ENCODE data around the gene SLC35F1.

SLC35F1 gene

DNA sequence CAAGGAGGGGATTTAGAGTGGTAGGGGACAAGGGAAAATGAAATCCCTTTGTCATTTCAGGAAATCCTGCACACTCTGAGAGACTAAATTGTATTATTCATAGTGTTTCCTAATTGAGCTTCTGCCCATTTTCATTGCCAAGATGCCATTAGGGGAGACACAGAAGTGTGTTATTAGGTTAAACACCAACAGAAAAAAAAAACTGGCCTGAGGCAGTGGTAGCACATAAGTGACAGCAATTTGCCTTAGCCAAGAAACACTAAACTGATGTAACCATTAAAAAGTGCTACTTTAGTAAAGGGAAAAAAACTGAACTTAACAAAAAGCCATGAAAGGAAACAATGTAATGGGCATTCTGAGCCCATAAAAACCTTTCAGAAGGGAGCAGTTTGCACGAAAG lies 370.6 kb downstream of the SLC35F1 start:
- no peak overlapping the region for H3K4me3 ChIP-seq (ENCODE audit: low read length)
- no peak for DNase-seq (ENCODE audit: low read depth)
- no peak for TF ChIP-seq CTCF (IDR thresholded peaks at IDR 0.05; ENCODE audit: insufficient read depth, low read depth, low read length, missing control alignments)

DNA sequence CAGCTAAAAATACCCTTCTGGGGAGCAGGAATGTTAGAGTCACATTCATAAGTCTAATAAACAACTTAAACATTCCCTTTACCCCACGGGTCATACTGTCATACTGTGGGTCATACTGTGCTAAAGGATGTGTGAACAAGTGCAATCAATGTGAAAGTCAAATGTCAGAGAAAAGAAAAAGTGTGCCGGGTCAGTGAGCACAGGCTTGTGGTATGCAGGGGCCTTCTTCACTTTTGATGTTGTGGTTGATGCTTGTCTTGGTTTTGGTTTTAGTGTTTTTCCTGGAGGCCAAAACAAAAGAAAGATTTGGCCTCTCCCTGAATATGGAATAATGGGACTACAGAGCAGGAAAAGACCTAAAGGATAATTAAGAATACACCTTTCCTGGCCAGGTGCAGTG lies 373.1 kb downstream of the SLC35F1 start:
- no peak for TF ChIP-seq CTCF (IDR thresholded peaks at IDR 0.05; ENCODE audit: insufficient read depth, low read depth, low read length, missing control alignments)
- H3K4me3 ChIP-seq (ENCODE audit: low read length): no peak overlapping the region
- no peak for DNase-seq (ENCODE audit: low read depth)

GRCh38 chr6:118281291-118281690 lies 374.2 kb downstream of the SLC35F1 start:
- no peak for TF ChIP-seq CTCF (IDR thresholded peaks at IDR 0.05; ENCODE audit: insufficient read depth, low read depth, low read length, missing control alignments)
- DNase-seq (ENCODE audit: low read depth): no peak
- H3K4me3 ChIP-seq (ENCODE audit: low read length): no peak overlapping the region

- TF ChIP-seq CTCF (IDR thresholded peaks at IDR 0.05; ENCODE audit: insufficient read depth, low read depth, low read length, missing control alignments): peak; percentile 70
- H3K4me3 ChIP-seq (ENCODE audit: low read length): no peak overlapping the region
- DNase-seq (ENCODE audit: low read depth): peak; percentile 62
Measured at GRCh38 chr6:118283766-118284165, 376.7 kb downstream of the SLC35F1 start.

DNA sequence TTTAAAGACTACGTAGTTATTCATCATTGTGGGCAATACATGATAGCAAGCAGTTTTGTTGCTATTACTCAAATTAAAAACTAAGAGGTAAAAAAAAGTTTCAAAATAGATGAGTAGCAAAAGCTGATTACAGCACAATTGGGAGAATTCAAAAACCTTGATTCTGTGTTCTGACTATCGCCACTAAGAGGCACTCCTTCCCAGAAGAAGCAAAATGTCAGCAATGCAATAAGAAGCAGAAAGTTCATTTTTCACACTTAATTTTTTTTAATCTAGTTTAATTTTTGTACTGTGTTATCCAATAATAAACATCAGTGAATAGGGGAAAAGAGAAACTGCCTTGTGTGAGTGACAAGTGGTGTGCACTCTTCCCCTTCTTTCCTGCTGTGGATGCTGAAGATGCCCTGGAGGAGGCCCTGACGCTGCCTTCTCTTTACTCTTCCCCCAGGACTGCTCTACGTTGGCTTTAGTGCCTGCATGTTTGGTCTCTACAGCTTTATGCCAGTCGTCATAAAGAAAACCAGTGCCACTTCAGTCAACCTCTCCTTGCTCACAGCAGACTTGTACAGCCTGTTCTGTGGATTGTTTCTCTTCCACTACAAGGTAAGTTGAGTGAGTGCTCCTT lies 377.8 kb downstream of the SLC35F1 start:
- DNase-seq (ENCODE audit: low read depth): no peak
- H3K4me3 ChIP-seq (ENCODE audit: low read length): no peak overlapping the region
- peak; percentile 36 for TF ChIP-seq CTCF (IDR thresholded peaks at IDR 0.05; ENCODE audit: insufficient read depth, low read depth, low read length, missing control alignments)

GRCh38 chr6:118285791-118286190 lies 378.7 kb downstream of the SLC35F1 start:
- no peak for DNase-seq (ENCODE audit: low read depth)
- no peak overlapping the region for H3K4me3 ChIP-seq (ENCODE audit: low read length)
- no peak for TF ChIP-seq CTCF (IDR thresholded peaks at IDR 0.05; ENCODE audit: insufficient read depth, low read depth, low read length, missing control alignments)
